Natural killer cell (primary cell): ENCODE results near the gene PAPSS2. TPM values are rescaled to one million over a fixed set of nuclear protein-coding genes. Genes with fewer than 3 reads are reported as not detected.

Experiments
- ATAC-seq, 3 donors: fragments of 150-1000 bp in 2 of 3; fragments of 200-7000 bp in 1 of 3; cut with Tn5 transposase; 1 replicate in 1 of 3; 2 replicates in 2 of 3; pipeline ENCODE4 v1.10.0; 2021; ENCODE audit warnings: mild to moderate bottlenecking in 2 of 3, moderate library complexity in 2 of 3
- DNase-seq, 2 donors: peaks; one replicate each; pipeline versions ENCODE4 v3.0.0 to v3.0.0-alpha.2; 2013 to 2021; ENCODE audit warnings: mixed read lengths in 1 of 2
- H3K27ac ChIP-seq: one replicate; pipeline ENCODE4 v1.5.1; 2013; ENCODE audit warnings: mild to moderate bottlenecking, low read length
- H3K27me3 ChIP-seq: one replicate; pipeline ENCODE4 v1.6.1; 2013; ENCODE audit warnings: low read length; ENCODE audit not compliant: control insufficient read depth, insufficient read depth
- H3K36me3 ChIP-seq: one replicate; pipeline ENCODE4 v1.6.1; 2013; ENCODE audit warnings: low read length; ENCODE audit not compliant: control insufficient read depth, insufficient read depth
- H3K4me1 ChIP-seq: one replicate; pipeline ENCODE4 v1.6.1; 2013; ENCODE audit warnings: low read length; ENCODE audit not compliant: control insufficient read depth, insufficient read depth
- H3K4me3 ChIP-seq: one replicate; pipeline ENCODE4 v1.5.1; 2013; ENCODE audit warnings: low read length
- H3K9me3 ChIP-seq: one replicate; pipeline ENCODE4 v1.6.1; 2013; ENCODE audit warnings: low read length; ENCODE audit not compliant: control insufficient read depth, insufficient read depth
- H3K27ac Mint-ChIP-seq, 2 donors: one replicate each; pipeline ENCODE4 v1.8.0; 2022; ENCODE audit warnings: mild to moderate bottlenecking in 2 of 2, mixed read lengths in 2 of 2, moderate library complexity in 1 of 2
- H3K27me3 Mint-ChIP-seq, 2 donors: one replicate each; pipeline ENCODE4 v1.8.0; 2022; ENCODE audit warnings: low read depth in 2 of 2, mixed read lengths in 2 of 2
- H3K36me3 Mint-ChIP-seq: one replicate; pipeline ENCODE4 v1.8.0; 2022; ENCODE audit warnings: mixed read lengths
- H3K4me1 Mint-ChIP-seq, 2 donors: one replicate each; pipeline ENCODE4 v1.8.0; 2022; ENCODE audit warnings: mixed read lengths in 2 of 2
- H3K4me3 Mint-ChIP-seq: one replicate; pipeline ENCODE4 v1.8.0; 2022; ENCODE audit warnings: mild to moderate bottlenecking, moderate library complexity, mixed read lengths
- H3K9me3 Mint-ChIP-seq, 2 donors: one replicate each; pipeline ENCODE4 v1.8.0; 2022; ENCODE audit warnings: mixed read lengths in 2 of 2
- WGBS: methylation state at CpG from one replicate; pipeline ENCODE4 v1.1.7; 2013; ENCODE audit warnings: missing lambda C conversion rate; ENCODE audit not compliant: insufficient coverage; 5-methylcytosine and 5-hydroxymethylcytosine counted together
- intact Hi-C: fragments of 100-400 bp; cut with micrococcal nuclease; formaldehyde crosslinking; loops from one replicate; pipeline ENCODE4 v1.14.2; 2022
- total RNA-seq, 4 donors: library from RNA; stranded (reverse); fragments of 120-200 nt in 1 of 4; gene quantifications; one replicate each; pipeline versions ENCODE4 v1.2.3 to v1.2.4, GENCODE V29; 2013 to 2022
- TF ChIP-seq, protein P1 (sequence below): fragments of 200-600 bp; IDR thresholded peaks from one replicate; pipeline ENCODE4 v1.8.0; 2022; ENCODE audit warnings: antibody characterized with exemption

The PAPSS2 gene
- total RNA-seq, 3 donors from 2014 or later (not counting 1 experiment from before 2014, with no cell fraction given) = 0.13 to 1.1 TPM; not detected in 1

GRCh38 chr10:87750001-87750671 lies 90.5 kb downstream of the PAPSS2 start:
- Histone ChIP-seq H3K27me3 (no peaks in the 10 kb centered on the region), H3K4me1 (no peaks in the 10 kb centered on the region), H3K27ac (no peak overlapping the region), H3K9me3 (no peaks in the 10 kb centered on the region), H3K36me3 (peaks cover 11% of the 10 kb centered on the region), H3K4me3 (no peak overlapping the region)
- intact Hi-C loops = no loop called here
- ATAC-seq (no peak), DNase-seq (no peak)
- WGBS = 62% methylated on average over 4 of the region's 5 CpGs
- peaks cover 9 to 17% of the 10 kb centered on the region in 2 donors for H3K4me1 Mint-ChIP-seq
- H3K4me3 Mint-ChIP-seq = no peak overlapping the region
- TF ChIP-seq, protein P1, sequence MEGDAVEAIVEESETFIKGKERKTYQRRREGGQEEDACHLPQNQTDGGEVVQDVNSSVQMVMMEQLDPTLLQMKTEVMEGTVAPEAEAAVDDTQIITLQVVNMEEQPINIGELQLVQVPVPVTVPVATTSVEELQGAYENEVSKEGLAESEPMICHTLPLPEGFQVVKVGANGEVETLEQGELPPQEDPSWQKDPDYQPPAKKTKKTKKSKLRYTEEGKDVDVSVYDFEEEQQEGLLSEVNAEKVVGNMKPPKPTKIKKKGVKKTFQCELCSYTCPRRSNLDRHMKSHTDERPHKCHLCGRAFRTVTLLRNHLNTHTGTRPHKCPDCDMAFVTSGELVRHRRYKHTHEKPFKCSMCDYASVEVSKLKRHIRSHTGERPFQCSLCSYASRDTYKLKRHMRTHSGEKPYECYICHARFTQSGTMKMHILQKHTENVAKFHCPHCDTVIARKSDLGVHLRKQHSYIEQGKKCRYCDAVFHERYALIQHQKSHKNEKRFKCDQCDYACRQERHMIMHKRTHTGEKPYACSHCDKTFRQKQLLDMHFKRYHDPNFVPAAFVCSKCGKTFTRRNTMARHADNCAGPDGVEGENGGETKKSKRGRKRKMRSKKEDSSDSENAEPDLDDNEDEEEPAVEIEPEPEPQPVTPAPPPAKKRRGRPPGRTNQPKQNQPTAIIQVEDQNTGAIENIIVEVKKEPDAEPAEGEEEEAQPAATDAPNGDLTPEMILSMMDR = no peak
- H3K9me3 Mint-ChIP-seq = no peaks in the 10 kb centered on the region
- H3K27me3 Mint-ChIP-seq = no peaks in the 10 kb centered on the region
- H3K36me3 Mint-ChIP-seq = no peaks in the 10 kb centered on the region
- peak overlapping the region; percentile 27 for H3K27ac Mint-ChIP-seq

DNA sequence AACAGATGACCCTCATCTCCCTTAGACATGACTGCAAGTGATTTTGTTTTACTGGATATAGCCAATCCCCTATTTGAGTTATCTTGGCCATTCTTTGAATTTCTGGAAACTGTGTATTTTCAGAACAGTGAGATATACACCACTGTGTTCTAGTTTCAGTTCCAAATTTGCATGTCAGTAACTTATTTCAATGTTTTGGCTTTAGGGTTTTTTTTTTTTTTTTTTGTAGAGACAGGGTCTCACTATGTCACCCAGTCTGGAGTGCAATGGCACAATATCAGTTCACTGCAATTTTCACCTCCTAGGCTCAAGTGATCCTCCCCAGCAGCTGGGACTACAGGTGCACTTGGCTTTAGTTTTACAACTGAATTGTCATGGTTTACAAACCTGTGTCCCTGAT lies 91.1 kb downstream of the PAPSS2 start:
- TF ChIP-seq, protein P1 = no peak
- no peaks in the 10 kb centered on the region for H3K36me3 Mint-ChIP-seq
- DNase-seq (no peak), ATAC-seq (no peak)
- Histone ChIP-seq H3K27me3 (no peaks in the 10 kb centered on the region), H3K27ac (no peak overlapping the region), H3K9me3 (no peaks in the 10 kb centered on the region), H3K36me3 (peaks cover 15% of the 10 kb centered on the region), H3K4me3 (no peak overlapping the region), H3K4me1 (no peaks in the 10 kb centered on the region)
- H3K27me3 Mint-ChIP-seq = no peaks in the 10 kb centered on the region
- H3K4me1 Mint-ChIP-seq = peaks cover 9 to 17% of the 10 kb centered on the region in 2 donors
- no peak overlapping the region for H3K4me3 Mint-ChIP-seq
- intact Hi-C loops = no loop called here
- H3K9me3 Mint-ChIP-seq = no peaks in the 10 kb centered on the region
- H3K27ac Mint-ChIP-seq = peak overlapping the region; percentile 27

DNA sequence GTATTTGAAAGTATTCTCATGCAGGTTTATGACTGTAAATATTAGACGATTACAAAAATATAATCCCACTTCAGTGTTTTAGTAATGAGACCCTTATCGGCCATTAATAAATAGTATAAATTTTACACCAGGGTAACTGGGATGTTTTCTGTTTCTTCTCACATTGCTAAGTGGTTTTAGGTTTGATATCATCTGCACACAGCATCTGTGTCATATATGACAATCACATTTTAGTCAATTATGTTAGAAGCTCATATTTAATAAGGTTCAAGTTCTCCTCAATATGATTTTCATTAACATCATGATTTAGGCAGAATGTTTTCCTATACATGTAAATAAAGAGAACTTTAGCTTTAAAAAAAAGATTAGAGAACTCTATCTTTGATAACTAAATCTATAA lies 91.6 kb downstream of the PAPSS2 start:
- TF ChIP-seq, protein P1 = no peak
- Mint-ChIP-seq H3K9me3 (no peaks in the 10 kb centered on the region), H3K4me1 (peaks cover 9 to 17% of the 10 kb centered on the region in 2 donors), H3K27me3 (no peaks in the 10 kb centered on the region), H3K27ac (no peak overlapping the region), H3K36me3 (no peaks in the 10 kb centered on the region), H3K4me3 (no peak overlapping the region)
- no peak overlapping the region for H3K27ac ChIP-seq
- intact Hi-C loops = no loop called here
- no peak overlapping the region for H3K4me3 ChIP-seq
- no peaks in the 10 kb centered on the region for H3K9me3 ChIP-seq
- H3K27me3 ChIP-seq = no peaks in the 10 kb centered on the region
- no peak for DNase-seq
- no CpG with 5 or more reads among the region's 2 CpGs for WGBS
- H3K4me1 ChIP-seq = no peaks in the 10 kb centered on the region
- H3K36me3 ChIP-seq = peaks cover 18% of the 10 kb centered on the region
- no peak for ATAC-seq

DNA sequence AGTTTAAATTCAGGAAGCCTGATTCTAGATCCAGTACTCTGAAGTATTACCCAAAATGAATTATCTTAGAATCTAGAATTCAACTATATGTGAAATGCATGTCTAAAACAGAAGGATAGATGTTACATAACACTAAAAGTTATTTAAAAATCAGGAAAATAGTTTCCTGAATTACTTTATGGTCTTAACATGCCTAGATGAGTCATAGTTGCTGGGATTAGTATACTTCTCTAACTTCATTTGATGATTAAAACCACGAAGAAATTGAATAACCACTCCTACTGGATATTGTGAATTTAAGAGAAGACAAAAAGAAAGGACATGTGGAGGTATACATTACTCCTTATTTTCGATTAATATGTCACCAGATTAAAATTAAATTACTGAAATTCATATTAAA lies 92.9 kb downstream of the PAPSS2 start:
- TF ChIP-seq, protein P1 = no peak
- peaks cover 9 to 17% of the 10 kb centered on the region in 2 donors for H3K4me1 Mint-ChIP-seq
- no peak overlapping the region for H3K4me3 ChIP-seq
- intact Hi-C loops = no loop called here
- peaks cover 25% of the 10 kb centered on the region for H3K36me3 ChIP-seq
- H3K27me3 Mint-ChIP-seq = no peaks in the 10 kb centered on the region
- H3K36me3 Mint-ChIP-seq = no peaks in the 10 kb centered on the region
- H3K4me1 ChIP-seq = no peaks in the 10 kb centered on the region
- ATAC-seq (no peak), DNase-seq (no peak)
- no peak overlapping the region for H3K27ac ChIP-seq
- no peak overlapping the region for H3K27ac Mint-ChIP-seq
- H3K4me3 Mint-ChIP-seq = no peak overlapping the region
- H3K9me3 Mint-ChIP-seq = no peaks in the 10 kb centered on the region
- no CpG with 5 or more reads among the region's 2 CpGs for WGBS
- no peaks in the 10 kb centered on the region for H3K27me3 ChIP-seq
- no peaks in the 10 kb centered on the region for H3K9me3 ChIP-seq
